ENCODE results near the gene FAM180B. TPM values are rescaled to one million over a fixed set of nuclear protein-coding genes. Genes with fewer than 3 reads are reported as not detected.

The FAM180B gene
- total RNA-seq, 1 experiment from 2014 or later: not detected

DNA sequence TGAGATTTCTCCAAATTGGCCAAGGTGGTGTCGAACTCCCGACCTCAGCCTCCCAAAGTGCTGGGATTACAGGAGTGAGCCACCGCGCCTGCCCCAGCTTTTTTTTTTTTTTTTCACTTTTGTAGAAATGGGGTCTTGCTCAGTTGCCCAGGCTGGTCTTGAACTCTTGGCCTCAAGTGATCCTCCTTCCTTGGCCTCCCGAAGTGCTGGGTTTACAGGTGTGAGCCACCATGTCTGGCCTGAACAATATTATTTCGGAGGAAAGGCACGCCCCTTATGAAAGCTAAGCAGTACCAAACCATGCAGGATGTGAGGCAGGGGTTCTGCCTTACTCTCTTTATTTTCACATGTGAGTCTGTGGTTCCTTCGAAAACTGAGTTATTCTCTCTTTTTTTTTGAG is 39.8 kb downstream of the FAM180B start:
- H3K27ac ChIP-seq (ENCODE audit: low read depth, low read length): no peak overlapping the region
- CTCF ChIA-PET: no interaction called here
- H2AFZ ChIP-seq (ENCODE audit: low read depth, low read length, poor library complexity, severe bottlenecking): no peak overlapping the region
- H3K4me1 ChIP-seq (ENCODE audit: control insufficient read depth in 1 of 2, insufficient read depth in 2 of 2, low read length in 2 of 2): no peaks in the 10 kb centered on the region
- no peaks in the 10 kb centered on the region for H3K79me2 ChIP-seq (ENCODE audit: insufficient read depth, low read length)
- BruUV-seq (replicated peaks): no TSS peak
- ATAC-seq (no peak), DNase-seq (ENCODE audit: low read depth, low spot score) (no peak)
- TF ChIP-seq, protein P1, sequence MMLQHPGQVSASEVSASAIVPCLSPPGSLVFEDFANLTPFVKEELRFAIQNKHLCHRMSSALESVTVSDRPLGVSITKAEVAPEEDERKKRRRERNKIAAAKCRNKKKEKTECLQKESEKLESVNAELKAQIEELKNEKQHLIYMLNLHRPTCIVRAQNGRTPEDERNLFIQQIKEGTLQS (IDR thresholded peaks at IDR 0.05): no peak
- TF ChIP-seq ZFX (IDR thresholded peaks at IDR 0.05): no peak
- TF ChIP-seq EGR1 (IDR thresholded peaks at IDR 0.05; ENCODE audit: low read depth): no peak
- TF ChIP-seq TCF7L2 (IDR thresholded peaks at IDR 0.05; ENCODE audit: borderline replicate concordance, extremely low read depth, insufficient read depth, insufficient read length): no peak
- no peak for TF ChIP-seq ELF1 (IDR thresholded peaks at IDR 0.05; ENCODE audit: borderline replicate concordance, low read depth)
- no peak for TF ChIP-seq FOSL1 (IDR thresholded peaks at IDR 0.05; ENCODE audit: low read depth)
- no peak for TF ChIP-seq JUND (IDR thresholded peaks at IDR 0.05)
- no peak for TF ChIP-seq CBX3 (IDR thresholded peaks at IDR 0.05; ENCODE audit: low read depth)
- TF ChIP-seq, protein P2, sequence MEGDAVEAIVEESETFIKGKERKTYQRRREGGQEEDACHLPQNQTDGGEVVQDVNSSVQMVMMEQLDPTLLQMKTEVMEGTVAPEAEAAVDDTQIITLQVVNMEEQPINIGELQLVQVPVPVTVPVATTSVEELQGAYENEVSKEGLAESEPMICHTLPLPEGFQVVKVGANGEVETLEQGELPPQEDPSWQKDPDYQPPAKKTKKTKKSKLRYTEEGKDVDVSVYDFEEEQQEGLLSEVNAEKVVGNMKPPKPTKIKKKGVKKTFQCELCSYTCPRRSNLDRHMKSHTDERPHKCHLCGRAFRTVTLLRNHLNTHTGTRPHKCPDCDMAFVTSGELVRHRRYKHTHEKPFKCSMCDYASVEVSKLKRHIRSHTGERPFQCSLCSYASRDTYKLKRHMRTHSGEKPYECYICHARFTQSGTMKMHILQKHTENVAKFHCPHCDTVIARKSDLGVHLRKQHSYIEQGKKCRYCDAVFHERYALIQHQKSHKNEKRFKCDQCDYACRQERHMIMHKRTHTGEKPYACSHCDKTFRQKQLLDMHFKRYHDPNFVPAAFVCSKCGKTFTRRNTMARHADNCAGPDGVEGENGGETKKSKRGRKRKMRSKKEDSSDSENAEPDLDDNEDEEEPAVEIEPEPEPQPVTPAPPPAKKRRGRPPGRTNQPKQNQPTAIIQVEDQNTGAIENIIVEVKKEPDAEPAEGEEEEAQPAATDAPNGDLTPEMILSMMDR (IDR thresholded peaks at IDR 0.05 in 2 of 3, conservative IDR thresholded peaks at IDR 0.05 in 1 of 3; ENCODE audit: borderline replicate concordance in 1 of 3, insufficient read depth in 1 of 3, low read depth in 2 of 3, low read length in 2 of 3): no peak
- no peak for TF ChIP-seq POLR2A (IDR thresholded peaks at IDR 0.05; ENCODE audit: borderline replicate concordance, extremely low read depth, insufficient read depth, insufficient read length)
- no peak for TF ChIP-seq SRF (IDR thresholded peaks at IDR 0.05; ENCODE audit: low read depth)
- no peak for TF ChIP-seq POLR2AphosphoS5 (IDR thresholded peaks at IDR 0.05; ENCODE audit: low read depth, low read length)
- TF ChIP-seq CEBPB (IDR thresholded peaks at IDR 0.05; ENCODE audit: low read depth): no peak
- TF ChIP-seq SP1 (IDR thresholded peaks at IDR 0.05; ENCODE audit: low read depth): no peak
- TF ChIP-seq ZNF274 (IDR thresholded peaks at IDR 0.05; ENCODE audit: low read depth, low read length): no peak
- no peak overlapping the region for H3K9ac ChIP-seq (ENCODE audit: low read length)
- no peaks in the 10 kb centered on the region for H4K20me1 ChIP-seq (ENCODE audit: insufficient read depth)
- H3K4me2 ChIP-seq (ENCODE audit: low read length): no peak overlapping the region
- RAD21 ChIA-PET (ENCODE audit: low non-redundant PET in 1 of 2, low total read pairs in 2 of 2, uncharacterized antibody in 2 of 2, unreplicated experiment in 2 of 2): no interaction called here
- POLR2A ChIA-PET: no interaction called here
- H3K36me3 ChIP-seq (ENCODE audit: control insufficient read depth in 1 of 2, insufficient read depth in 2 of 2, low read length in 2 of 2): peaks cover 47 to 56% of the 10 kb centered on the region in 2 experiments
- no peak overlapping the region for H3K4me3 ChIP-seq (replicated peaks in 1 of 2; ENCODE audit: low read depth in 1 of 2, low read length in 2 of 2)
- H3K9me3 ChIP-seq (ENCODE audit: control insufficient read depth in 1 of 2, insufficient read depth in 1 of 2, low read depth in 1 of 2, low read length in 2 of 2): no peaks in the 10 kb centered on the region
- H3K27me3 ChIP-seq (ENCODE audit: insufficient read depth, low read length): no peaks in the 10 kb centered on the region
- no peaks in the 10 kb centered on the region for H3K9me2 ChIP-seq (ENCODE audit: insufficient read depth)
- intact Hi-C loops (cut with micrococcal nuclease): no loop called here
